B cell (primary cell): ENCODE results near the gene TBC1D9B.

Source experiments
- EZH2 ChIP-seq: IDR thresholded peaks from 2 replicates; pipeline ENCODE4 v1.6.1; 2012; ENCODE audit warnings: borderline replicate concordance, low read depth, mild to moderate bottlenecking, moderate library complexity, low read length; ENCODE audit not compliant: insufficient read depth, poor library complexity, severe bottlenecking
- TF ChIP-seq, protein P1 (sequence below): fragments of 200-600 bp; IDR thresholded peaks from one replicate; pipeline ENCODE4 v1.8.0; 2022; ENCODE audit warnings: antibody characterized with exemption, mild to moderate bottlenecking

DNA sequence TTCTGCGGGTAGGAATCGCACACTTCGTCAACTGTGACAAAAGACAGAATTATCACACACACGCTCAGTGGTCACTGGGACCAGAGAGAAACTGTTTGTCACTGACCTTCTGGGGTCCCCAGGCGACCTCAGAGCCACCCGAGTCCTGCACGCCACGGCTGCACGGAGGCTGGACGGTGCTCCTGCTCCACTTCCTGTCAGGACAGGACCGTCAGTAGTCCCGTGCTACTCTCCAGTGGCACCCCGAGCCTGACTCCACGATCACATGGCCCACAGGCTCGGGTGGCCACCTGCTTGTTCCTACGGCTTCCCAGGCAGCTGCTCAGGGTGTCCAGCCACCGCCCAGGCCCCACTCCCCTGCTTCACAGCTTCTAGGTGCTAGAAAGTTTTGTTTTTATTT is 66.9 kb downstream of the TBC1D9B start:
- TF ChIP-seq EZH2 = no peak
- TF ChIP-seq, protein P1, sequence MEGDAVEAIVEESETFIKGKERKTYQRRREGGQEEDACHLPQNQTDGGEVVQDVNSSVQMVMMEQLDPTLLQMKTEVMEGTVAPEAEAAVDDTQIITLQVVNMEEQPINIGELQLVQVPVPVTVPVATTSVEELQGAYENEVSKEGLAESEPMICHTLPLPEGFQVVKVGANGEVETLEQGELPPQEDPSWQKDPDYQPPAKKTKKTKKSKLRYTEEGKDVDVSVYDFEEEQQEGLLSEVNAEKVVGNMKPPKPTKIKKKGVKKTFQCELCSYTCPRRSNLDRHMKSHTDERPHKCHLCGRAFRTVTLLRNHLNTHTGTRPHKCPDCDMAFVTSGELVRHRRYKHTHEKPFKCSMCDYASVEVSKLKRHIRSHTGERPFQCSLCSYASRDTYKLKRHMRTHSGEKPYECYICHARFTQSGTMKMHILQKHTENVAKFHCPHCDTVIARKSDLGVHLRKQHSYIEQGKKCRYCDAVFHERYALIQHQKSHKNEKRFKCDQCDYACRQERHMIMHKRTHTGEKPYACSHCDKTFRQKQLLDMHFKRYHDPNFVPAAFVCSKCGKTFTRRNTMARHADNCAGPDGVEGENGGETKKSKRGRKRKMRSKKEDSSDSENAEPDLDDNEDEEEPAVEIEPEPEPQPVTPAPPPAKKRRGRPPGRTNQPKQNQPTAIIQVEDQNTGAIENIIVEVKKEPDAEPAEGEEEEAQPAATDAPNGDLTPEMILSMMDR = no peak
